Keratinocyte (primary cell): ENCODE results near the gene THOC7. TPM values are rescaled to one million over a fixed set of nuclear protein-coding genes. Genes with fewer than 3 reads are reported as not detected.

Source experiments
- DNase-seq: peaks from one replicate; pipeline ENCODE4 v3.0.0-alpha.2; 2011; ENCODE audit warnings: low read depth, missing footprints, low spot score
- FAIRE-seq: peaks from 2 replicates; lab custom pipeline; 2011; peaks lifted over from hg19 to GRCh38; lab: Jason Lieb, UNC
- H2AFZ ChIP-seq: 2 replicates; pipeline ENCODE4 v1.6.0; 2012; ENCODE audit warnings: low read length, control low read depth, inconsistent platforms; ENCODE audit not compliant: control insufficient read depth
- H3K27ac ChIP-seq: 2 replicates; pipeline ENCODE4 v1.5.1; 2011; ENCODE audit warnings: low read length; ENCODE audit not compliant: control insufficient read depth, insufficient read depth
- H3K27me3 ChIP-seq: 3 replicates; pipeline ENCODE4 v1.6.0; 2011; ENCODE audit warnings: low read length; ENCODE audit not compliant: control insufficient read depth, insufficient read depth; ENCODE audit errors: extremely low read depth
- H3K36me3 ChIP-seq, 2 experiments: 2 replicates in 1 of 2; 3 replicates in 1 of 2; pipeline ENCODE4 v1.5.1; 2011; ENCODE audit warnings: low read length in 2 of 2, mild to moderate bottlenecking in 1 of 2; ENCODE audit not compliant: control insufficient read depth in 2 of 2, insufficient read depth in 2 of 2; ENCODE audit errors: extremely low read depth in 1 of 2
- H3K4me1 ChIP-seq: 3 replicates; pipeline ENCODE4 v1.5.1; 2011; ENCODE audit warnings: low read length; ENCODE audit not compliant: control insufficient read depth, insufficient read depth; ENCODE audit errors: extremely low read depth
- H3K4me2 ChIP-seq: 3 replicates; pipeline ENCODE4 v1.6.0; 2011; ENCODE audit warnings: low read depth, low read length; ENCODE audit not compliant: control insufficient read depth, insufficient read depth; ENCODE audit errors: extremely low read depth
- H3K4me3 ChIP-seq, 3 experiments: fragments of 200-600 bp in 1 of 3; sonication (generic) in 1 of 3; 2 replicates in 2 of 3; 3 replicates in 1 of 3; pipeline ENCODE4 v1.5.1; 2011 to 2016; ENCODE audit warnings: low read length in 3 of 3, mild to moderate bottlenecking in 3 of 3, control low read depth in 2 of 3, inconsistent platforms in 1 of 3, low read depth in 1 of 3, mixed read lengths in 1 of 3, mixed run types in 1 of 3, moderate library complexity in 1 of 3; ENCODE audit not compliant: control insufficient read depth in 2 of 3, insufficient read depth in 2 of 3; ENCODE audit errors: extremely low read depth in 1 of 3
- H3K79me2 ChIP-seq: 2 replicates; pipeline ENCODE4 v1.6.0; 2012; ENCODE audit warnings: low read length; ENCODE audit not compliant: control insufficient read depth, insufficient read depth
- H3K9ac ChIP-seq: 3 replicates; pipeline ENCODE4 v1.6.0; 2011; ENCODE audit warnings: low read length; ENCODE audit not compliant: control insufficient read depth, insufficient read depth; ENCODE audit errors: extremely low read depth
- H3K9me1 ChIP-seq: 3 replicates; pipeline ENCODE4 v1.6.0; 2011; ENCODE audit warnings: low read length; ENCODE audit not compliant: control insufficient read depth, insufficient read depth; ENCODE audit errors: extremely low read depth
- H3K9me3 ChIP-seq: 2 replicates; pipeline ENCODE4 v1.5.1; 2012; ENCODE audit warnings: low read depth, low read length; ENCODE audit not compliant: control insufficient read depth
- H4K20me1 ChIP-seq: 3 replicates; pipeline ENCODE4 v1.6.0; 2011; ENCODE audit warnings: low read length; ENCODE audit not compliant: control insufficient read depth, insufficient read depth; ENCODE audit errors: extremely low read depth
- EZH2 ChIP-seq: IDR thresholded peaks from one replicate; pipeline ENCODE4 v1.6.1; 2012; ENCODE audit warnings: inconsistent platforms, mild to moderate bottlenecking, low read length, moderate library complexity
- dilution Hi-C: fragments of 300-500 bp; cut with MboI; formaldehyde crosslinking; loops from one replicate; pipeline ENCODE4 v1.7.0; 2020; ENCODE audit warnings: low sequenced_read_pairs; ENCODE audit not compliant: extremely low pct_ligation_motif_present
- polyA plus RNA-seq, 5 experiments: library from polyadenylated mRNA; depleted of rRNA in 3 of 5; stranded (reverse) in 3 of 5; stranded (forward) in 1 of 5; unstranded in 1 of 5; fragments of >200 nt; gene quantifications; 1 replicate in 1 of 5; 2 replicates in 3 of 5; 3 replicates in 1 of 5; pipeline versions ENCODE4 v1.2.1 to v1.2.3, GENCODE V29; 2011 to 2012; ENCODE audit warnings: missing spikeins in 2 of 5, low read depth in 1 of 5, low replicate concordance in 1 of 5
- TF ChIP-seq, protein P1 (sequence below), 3 experiments: IDR thresholded peaks in 1 of 3; conservative IDR thresholded peaks in 1 of 3; optimal IDR thresholded peaks in 1 of 3; 2 replicates in 2 of 3; 3 replicates in 1 of 3; pipeline versions ENCODE3 to v1.5.1; 2011; ENCODE audit warnings: low read length in 3 of 3, mild to moderate bottlenecking in 3 of 3, moderate library complexity in 2 of 3, control low read depth in 1 of 3, inconsistent platforms in 1 of 3; ENCODE audit not compliant: insufficient read depth in 2 of 3; ENCODE audit errors: extremely low read depth in 1 of 3

The THOC7 gene
- polyA plus RNA-seq, 1 donor (not counting 4 experiments of a cell fraction or from before 2014, with no cell fraction given): 131 TPM

DNA sequence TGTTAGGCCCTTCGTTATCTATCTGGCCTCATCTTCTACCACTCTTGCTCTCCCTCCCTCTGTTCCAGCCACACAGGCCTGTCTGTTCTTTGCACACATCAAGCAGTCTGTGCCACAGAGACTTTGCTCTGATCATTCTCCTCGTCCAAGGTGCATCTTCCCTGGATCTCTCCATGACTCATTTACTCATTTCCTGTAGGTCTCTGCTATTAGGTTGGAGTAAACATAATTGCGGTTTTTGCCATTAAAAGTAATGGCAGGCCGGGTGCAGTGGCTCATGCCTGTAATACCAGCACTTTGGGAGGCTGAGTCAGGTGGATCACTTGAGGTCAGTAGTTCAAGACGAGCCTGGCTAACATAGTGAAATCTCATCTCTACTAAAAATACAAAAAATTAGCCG is 54.0 kb downstream of the THOC7 start:
- no peaks in the 10 kb centered on the region for H3K27me3 ChIP-seq
- DNase-seq (no peak), FAIRE-seq (no peak)
- no peak overlapping the region for H2AFZ ChIP-seq
- H3K9ac ChIP-seq: no peak overlapping the region
- peaks cover 7% of the 10 kb centered on the region for H3K4me1 ChIP-seq
- dilution Hi-C loops: loop anchor here (10.0 kb wide), 1 partner anchor 445 kb away; no protein-coding TSS in a partner anchor
- H3K4me2 ChIP-seq: no peak overlapping the region
- no peaks in the 10 kb centered on the region for H3K9me3 ChIP-seq
- H3K9me1 ChIP-seq: no peaks in the 10 kb centered on the region
- no peak overlapping the region for H3K4me3 ChIP-seq
- H3K27ac ChIP-seq: no peak overlapping the region
- TF ChIP-seq, protein P1, sequence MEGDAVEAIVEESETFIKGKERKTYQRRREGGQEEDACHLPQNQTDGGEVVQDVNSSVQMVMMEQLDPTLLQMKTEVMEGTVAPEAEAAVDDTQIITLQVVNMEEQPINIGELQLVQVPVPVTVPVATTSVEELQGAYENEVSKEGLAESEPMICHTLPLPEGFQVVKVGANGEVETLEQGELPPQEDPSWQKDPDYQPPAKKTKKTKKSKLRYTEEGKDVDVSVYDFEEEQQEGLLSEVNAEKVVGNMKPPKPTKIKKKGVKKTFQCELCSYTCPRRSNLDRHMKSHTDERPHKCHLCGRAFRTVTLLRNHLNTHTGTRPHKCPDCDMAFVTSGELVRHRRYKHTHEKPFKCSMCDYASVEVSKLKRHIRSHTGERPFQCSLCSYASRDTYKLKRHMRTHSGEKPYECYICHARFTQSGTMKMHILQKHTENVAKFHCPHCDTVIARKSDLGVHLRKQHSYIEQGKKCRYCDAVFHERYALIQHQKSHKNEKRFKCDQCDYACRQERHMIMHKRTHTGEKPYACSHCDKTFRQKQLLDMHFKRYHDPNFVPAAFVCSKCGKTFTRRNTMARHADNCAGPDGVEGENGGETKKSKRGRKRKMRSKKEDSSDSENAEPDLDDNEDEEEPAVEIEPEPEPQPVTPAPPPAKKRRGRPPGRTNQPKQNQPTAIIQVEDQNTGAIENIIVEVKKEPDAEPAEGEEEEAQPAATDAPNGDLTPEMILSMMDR (optimal IDR thresholded peaks at IDR 0.05 in 1 of 3, IDR thresholded peaks at IDR 0.05 in 1 of 3, conservative IDR thresholded peaks at IDR 0.05 in 1 of 3; ENCODE audit: extremely low read depth in 1 of 3, insufficient read depth in 2 of 3, low read length in 3 of 3): no peak
- TF ChIP-seq EZH2: no peak
- H3K36me3 ChIP-seq: no peaks in the 10 kb centered on the region
- no peaks in the 10 kb centered on the region for H4K20me1 ChIP-seq
- H3K79me2 ChIP-seq: no peaks in the 10 kb centered on the region

DNA sequence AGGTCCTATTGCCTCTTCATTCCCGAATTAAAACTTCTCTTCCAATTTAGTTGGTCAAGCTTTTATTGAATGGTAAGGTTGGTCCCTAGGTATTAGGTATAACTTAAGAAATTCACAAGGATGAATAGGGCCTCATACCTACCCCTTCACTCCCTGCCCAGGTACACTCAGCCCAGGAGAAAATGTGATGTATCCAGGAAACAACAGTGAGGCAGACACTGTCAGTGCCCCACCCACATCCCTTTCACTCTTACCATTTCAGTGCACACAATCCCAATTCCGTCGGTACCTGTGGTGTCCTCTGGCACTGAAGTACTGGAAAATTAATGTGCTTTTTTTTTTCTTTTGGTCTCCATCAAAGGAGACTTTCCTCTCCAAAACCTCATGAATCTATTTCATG is 55.0 kb downstream of the THOC7 start:
- FAIRE-seq: peak; percentile 62

More for the DNA sequence above, 55.0 kb downstream of the THOC7 start:
- Histone ChIP-seq H3K4me3 (no peak overlapping the region), H3K27me3 (no peaks in the 10 kb centered on the region), H3K4me1 (peaks cover 7% of the 10 kb centered on the region), H3K79me2 (no peaks in the 10 kb centered on the region), H3K36me3 (no peaks in the 10 kb centered on the region), H2AFZ (no peak overlapping the region), H3K27ac (no peak overlapping the region), H3K9me1 (no peaks in the 10 kb centered on the region), H3K9me3 (no peaks in the 10 kb centered on the region), H4K20me1 (no peaks in the 10 kb centered on the region), H3K9ac (no peak overlapping the region), H3K4me2 (no peak overlapping the region)
- dilution Hi-C loops: loop anchor here (10.0 kb wide), 1 partner anchor 444 kb away; no protein-coding TSS in a partner anchor
- TF ChIP-seq, protein P1 (optimal IDR thresholded peaks at IDR 0.05 in 1 of 3, IDR thresholded peaks at IDR 0.05 in 1 of 3, conservative IDR thresholded peaks at IDR 0.05 in 1 of 3; ENCODE audit: extremely low read depth in 1 of 3, insufficient read depth in 2 of 3, low read length in 3 of 3): no peak
- no peak for TF ChIP-seq EZH2
- DNase-seq: no peak
